HL-60 (cell line): ENCODE data around the gene GAB2.

Source experiments
- CTCF ChIP-seq: IDR thresholded peaks from one replicate; pipeline ENCODE4 v1.5.1; 2011; ENCODE audit warnings: low read length, control low read depth, inconsistent platforms; ENCODE audit not compliant: insufficient read depth
- GABPA ChIP-seq: IDR thresholded peaks from 2 replicates; pipeline ENCODE4 v1.6.1; 2012; ENCODE audit warnings: low read depth
- POLR2AphosphoS5 ChIP-seq: IDR thresholded peaks from 2 replicates; pipeline ENCODE4 v1.6.1; 2012; ENCODE audit warnings: low read depth
- REST ChIP-seq: IDR thresholded peaks from 2 replicates; pipeline ENCODE4 v1.6.1; 2012; ENCODE audit warnings: low read depth; ENCODE audit not compliant: insufficient replicate concordance
- SPI1 ChIP-seq: IDR thresholded peaks from 2 replicates; pipeline ENCODE4 v1.6.1; 2012; ENCODE audit warnings: low read depth, mild to moderate bottlenecking, borderline replicate concordance

DNA sequence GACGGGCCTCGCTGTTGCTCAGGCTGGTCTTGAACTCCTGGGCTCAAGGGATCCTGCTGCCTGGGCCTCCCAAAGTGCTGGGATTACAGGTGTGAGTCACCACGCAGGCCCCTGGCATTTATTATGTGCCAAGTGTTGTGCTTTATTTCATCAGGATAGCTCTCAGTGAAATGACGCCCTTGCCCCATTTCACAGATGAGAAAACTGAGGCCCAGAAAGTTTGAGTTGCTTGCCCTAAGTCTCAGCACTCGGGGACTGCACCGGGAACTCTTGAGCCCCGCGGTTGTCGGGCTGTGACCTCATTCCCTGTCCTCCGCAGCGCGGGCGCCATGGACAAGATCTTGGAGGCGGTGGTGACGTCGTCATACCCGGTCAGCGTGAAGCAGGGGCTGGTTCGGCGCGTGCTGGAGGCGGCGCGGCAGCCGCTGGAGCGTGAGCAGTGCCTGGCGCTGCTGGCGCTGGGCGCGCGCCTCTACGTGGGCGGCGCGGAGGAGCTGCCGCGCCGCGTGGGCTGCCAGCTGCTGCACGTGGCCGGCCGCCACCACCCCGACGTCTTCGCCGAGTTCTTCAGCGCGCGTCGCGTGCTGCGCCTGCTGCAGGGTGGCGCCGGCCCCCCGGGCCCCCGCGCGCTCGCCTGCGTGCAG lies 221.6 kb downstream of the GAB2 start:
- TF ChIP-seq POLR2AphosphoS5 (no peak), CTCF (no peak), REST (no peak), GABPA (no peak), SPI1 (no peak)
